Osteoblast (primary cell): ENCODE results near the gene ADCY5. TPM values are rescaled to one million over a fixed set of nuclear protein-coding genes. Genes with fewer than 3 reads are reported as not detected.

Experiments used
- DNase-seq: peaks from one replicate; pipeline ENCODE4 v3.0.0; 2011; ENCODE audit warnings: low spot score, mixed read lengths; ENCODE audit not compliant: insufficient read length; ENCODE audit errors: missing footprints
- H2AFZ ChIP-seq: 2 replicates; pipeline ENCODE4 v1.6.0; 2011; ENCODE audit warnings: mild to moderate bottlenecking, low read length
- H3K27ac ChIP-seq: 2 replicates; pipeline ENCODE4 v1.5.1; 2011; ENCODE audit warnings: mild to moderate bottlenecking, low read depth, low read length, moderate library complexity
- H3K27me3 ChIP-seq: 2 replicates; pipeline ENCODE4 v1.6.0; 2012; ENCODE audit warnings: mild to moderate bottlenecking, control low read depth, inconsistent platforms, low read length, moderate library complexity; ENCODE audit not compliant: insufficient read depth
- H3K36me3 ChIP-seq: 2 replicates; pipeline ENCODE4 v1.5.1; 2011; ENCODE audit warnings: mild to moderate bottlenecking, low read length, control low read depth, moderate library complexity; ENCODE audit not compliant: insufficient read depth
- H3K4me1 ChIP-seq: 2 replicates; pipeline ENCODE4 v1.5.1; 2011; ENCODE audit warnings: mild to moderate bottlenecking, low read length, control low read depth, moderate library complexity; ENCODE audit not compliant: insufficient read depth
- H3K4me2 ChIP-seq: 2 replicates; pipeline ENCODE4 v1.6.0; 2011; ENCODE audit warnings: mild to moderate bottlenecking, low read length; ENCODE audit not compliant: insufficient read depth
- H3K4me3 ChIP-seq: fragments of 200-600 bp; sonication (generic); 3 replicates; pipeline ENCODE4 v1.5.1; 2012; ENCODE audit warnings: mild to moderate bottlenecking, low read length, inconsistent platforms; ENCODE audit not compliant: insufficient read depth
- H3K79me2 ChIP-seq: 2 replicates; pipeline ENCODE4 v1.6.0; 2012; ENCODE audit warnings: mild to moderate bottlenecking, low read length, control low read depth, inconsistent platforms; ENCODE audit not compliant: insufficient read depth
- H3K9me3 ChIP-seq: 2 replicates; pipeline ENCODE4 v1.5.1; 2011; ENCODE audit warnings: low read depth, low read length, control low read depth
- H4K20me1 ChIP-seq: 2 replicates; pipeline ENCODE4 v1.6.0; 2012; ENCODE audit warnings: mild to moderate bottlenecking, low read length, control low read depth; ENCODE audit not compliant: insufficient read depth
- total RNA-seq: library from RNA; depleted of rRNA; stranded (reverse); fragments of >200 nt; gene quantifications from 2 replicates; pipeline ENCODE4 v1.2.3, GENCODE V29; 2012
- TF ChIP-seq, protein P1 (sequence below): IDR thresholded peaks from 2 replicates; pipeline ENCODE4 v1.5.1; 2011; ENCODE audit warnings: mild to moderate bottlenecking, low read depth, low read length, moderate library complexity; ENCODE audit errors: extremely low read depth

ADCY5 gene
- total RNA-seq, 1 donor: 0.72 TPM

- TF ChIP-seq, protein P1, sequence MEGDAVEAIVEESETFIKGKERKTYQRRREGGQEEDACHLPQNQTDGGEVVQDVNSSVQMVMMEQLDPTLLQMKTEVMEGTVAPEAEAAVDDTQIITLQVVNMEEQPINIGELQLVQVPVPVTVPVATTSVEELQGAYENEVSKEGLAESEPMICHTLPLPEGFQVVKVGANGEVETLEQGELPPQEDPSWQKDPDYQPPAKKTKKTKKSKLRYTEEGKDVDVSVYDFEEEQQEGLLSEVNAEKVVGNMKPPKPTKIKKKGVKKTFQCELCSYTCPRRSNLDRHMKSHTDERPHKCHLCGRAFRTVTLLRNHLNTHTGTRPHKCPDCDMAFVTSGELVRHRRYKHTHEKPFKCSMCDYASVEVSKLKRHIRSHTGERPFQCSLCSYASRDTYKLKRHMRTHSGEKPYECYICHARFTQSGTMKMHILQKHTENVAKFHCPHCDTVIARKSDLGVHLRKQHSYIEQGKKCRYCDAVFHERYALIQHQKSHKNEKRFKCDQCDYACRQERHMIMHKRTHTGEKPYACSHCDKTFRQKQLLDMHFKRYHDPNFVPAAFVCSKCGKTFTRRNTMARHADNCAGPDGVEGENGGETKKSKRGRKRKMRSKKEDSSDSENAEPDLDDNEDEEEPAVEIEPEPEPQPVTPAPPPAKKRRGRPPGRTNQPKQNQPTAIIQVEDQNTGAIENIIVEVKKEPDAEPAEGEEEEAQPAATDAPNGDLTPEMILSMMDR: no peak
- Histone ChIP-seq H3K27me3 (peaks cover 54% of the 10 kb centered on the region), H3K4me1 (no peaks in the 10 kb centered on the region), H3K36me3 (no peaks in the 10 kb centered on the region), H3K9me3 (no peaks in the 10 kb centered on the region), H3K4me3 (no peak overlapping the region), H3K79me2 (no peaks in the 10 kb centered on the region), H3K4me2 (no peak overlapping the region), H4K20me1 (no peaks in the 10 kb centered on the region), H3K27ac (no peak overlapping the region), H2AFZ (no peak overlapping the region)
- DNase-seq: no peak
Measured at GRCh38 chr3:123451186-123451585, 2.3 kb upstream of the ADCY5 start.

GRCh38 chr3:123449997-123450604 is 1.2 kb upstream of the ADCY5 start:
- Histone ChIP-seq H3K4me2 (peak overlapping the region; percentile 61), H4K20me1 (no peaks in the 10 kb centered on the region), H2AFZ (no peak overlapping the region), H3K4me1 (no peaks in the 10 kb centered on the region), H3K36me3 (no peaks in the 10 kb centered on the region), H3K27ac (no peak overlapping the region), H3K4me3 (peak overlapping the region; percentile 58), H3K27me3 (peaks cover 59% of the 10 kb centered on the region), H3K79me2 (no peaks in the 10 kb centered on the region), H3K9me3 (no peaks in the 10 kb centered on the region)
- peak; percentile 66 for DNase-seq
- TF ChIP-seq, protein P1: no peak

- TF ChIP-seq, protein P1: no peak
- no peaks in the 10 kb centered on the region for H3K36me3 ChIP-seq
- peak overlapping the region; percentile 58 for H3K4me3 ChIP-seq
- peaks cover 67% of the 10 kb centered on the region for H3K27me3 ChIP-seq
- no peak overlapping the region for H3K27ac ChIP-seq
- no peaks in the 10 kb centered on the region for H3K79me2 ChIP-seq
- H3K4me2 ChIP-seq: peak overlapping the region; percentile 65
- no peaks in the 10 kb centered on the region for H4K20me1 ChIP-seq
- peak; percentile 93 for DNase-seq
- H3K9me3 ChIP-seq: no peaks in the 10 kb centered on the region
- H3K4me1 ChIP-seq: no peaks in the 10 kb centered on the region
- peak overlapping the region; percentile 22 for H2AFZ ChIP-seq
Measured at GRCh38 chr3:123449102-123449996, 459 bp upstream of the ADCY5 start.
